Fibroblast of lung (primary cell): ENCODE data around the gene PRR22. TPM values are rescaled to one million over a fixed set of nuclear protein-coding genes. Genes with fewer than 3 reads are reported as not detected.

ENCODE experiments used
- DNase-seq, 2 donors: peaks; one replicate each; pipeline versions ENCODE4 v3.0.0 to v3.0.0-alpha.2; 2010; ENCODE audit warnings: low read depth in 2 of 2
- H2AFZ ChIP-seq: 2 replicates; pipeline ENCODE4 v1.5.1; 2012; ENCODE audit warnings: low read length, control low read depth, inconsistent platforms
- H3K27ac ChIP-seq: 2 replicates; pipeline ENCODE4 v1.5.1; 2011; ENCODE audit warnings: low read length, control low read depth; ENCODE audit not compliant: insufficient read depth
- H3K27me3 ChIP-seq: 2 replicates; pipeline ENCODE4 v1.5.1; 2011; ENCODE audit warnings: mild to moderate bottlenecking, low read length; ENCODE audit not compliant: control insufficient read depth, insufficient read depth
- H3K36me3 ChIP-seq: 2 replicates; pipeline ENCODE4 v1.5.1; 2011; ENCODE audit warnings: low read length; ENCODE audit not compliant: control insufficient read depth, insufficient read depth
- H3K4me1 ChIP-seq: 2 replicates; pipeline ENCODE4 v1.5.1; 2011; ENCODE audit warnings: low read length; ENCODE audit not compliant: control insufficient read depth, insufficient read depth; ENCODE audit errors: extremely low read depth
- H3K4me2 ChIP-seq: 2 replicates; pipeline ENCODE4 v1.5.1; 2011; ENCODE audit warnings: low read length, control low read depth; ENCODE audit not compliant: insufficient read depth; ENCODE audit errors: extremely low read depth
- H3K4me3 ChIP-seq, 4 experiments: fragments of 200-600 bp in 1 of 4; sonication (generic) in 1 of 4; replicated peaks in 1 of 4; 2 replicates each; pipeline ENCODE4 v1.5.1; 2011 to 2016; ENCODE audit warnings: low read length in 4 of 4, low read depth in 3 of 4, mild to moderate bottlenecking in 3 of 4, control low read depth in 2 of 4, inconsistent platforms in 1 of 4, mixed read lengths in 1 of 4; ENCODE audit not compliant: insufficient read depth in 1 of 4; ENCODE audit errors: control extremely low read depth in 1 of 4
- H3K79me2 ChIP-seq: 2 replicates; pipeline ENCODE4 v1.5.1; 2012; ENCODE audit warnings: mild to moderate bottlenecking, low read length, inconsistent platforms; ENCODE audit not compliant: control insufficient read depth, insufficient read depth
- H3K9ac ChIP-seq: 2 replicates; pipeline ENCODE4 v1.5.1; 2011; ENCODE audit warnings: mild to moderate bottlenecking, low read length, control low read depth; ENCODE audit not compliant: insufficient read depth
- H3K9me3 ChIP-seq: 2 replicates; pipeline ENCODE4 v1.5.1; 2012; ENCODE audit warnings: low read depth, low read length; ENCODE audit not compliant: control insufficient read depth, insufficient read depth
- H4K20me1 ChIP-seq: 2 replicates; pipeline ENCODE4 v1.5.1; 2011; ENCODE audit warnings: low read length; ENCODE audit not compliant: control insufficient read depth, insufficient read depth; ENCODE audit errors: extremely low read depth
- CTCF ChIP-seq, 2 donors: IDR thresholded peaks in 1 of 2; conservative IDR thresholded peaks in 1 of 2; 1 replicate in 1 of 2; 2 replicates in 1 of 2; pipeline ENCODE4 v1.5.1; 2011 to 2012; ENCODE audit warnings: low read length in 2 of 2, control low read depth in 1 of 2, inconsistent platforms in 1 of 2, low read depth in 1 of 2, mild to moderate bottlenecking in 1 of 2
- EZH2 ChIP-seq: IDR thresholded peaks from 2 replicates; pipeline ENCODE4 v1.5.1; 2012; ENCODE audit warnings: low read length, control low read depth, mild to moderate bottlenecking; ENCODE audit errors: missing control alignments
- polyA plus RNA-seq, 2 donors: library from polyadenylated mRNA; depleted of rRNA in 1 of 2; stranded (reverse) in 1 of 2; unstranded in 1 of 2; fragments of >200 nt; gene quantifications; 2 replicates each; pipeline ENCODE4 v1.2.1, GENCODE V29; 2011 to 2012; ENCODE audit warnings: missing spikeins in 1 of 2
- total RNA-seq: library from RNA; depleted of rRNA; stranded (reverse); fragments of >200 nt; gene quantifications from 2 replicates; pipeline ENCODE4 v1.2.1, GENCODE V29; 2014

Gene PRR22
- total and polyA plus RNA-seq, 2 donors (not counting 1 experiment from before 2014, with no cell fraction given): 0.15 to 0.17 TPM

GRCh38 chr19:5831159-5831558 is 46.6 kb upstream of the PRR22 start:
- no peak overlapping the region for H3K9ac ChIP-seq
- H3K9me3 ChIP-seq: no peaks in the 10 kb centered on the region
- H2AFZ ChIP-seq: no peak overlapping the region
- H4K20me1 ChIP-seq: no peaks in the 10 kb centered on the region
- no peak overlapping the region for H3K27ac ChIP-seq
- no peaks in the 10 kb centered on the region for H3K36me3 ChIP-seq
- TF ChIP-seq CTCF (conservative IDR thresholded peaks at IDR 0.05 in 1 of 2, IDR thresholded peaks at IDR 0.05 in 1 of 2; ENCODE audit: low read depth in 1 of 2, low read length in 2 of 2) (no peak), EZH2 (no peak)
- peaks cover 19% of the 10 kb centered on the region for H3K27me3 ChIP-seq
- no peak overlapping the region for H3K4me2 ChIP-seq
- DNase-seq: no peak
- H3K4me3 ChIP-seq: no peak overlapping the region
- H3K79me2 ChIP-seq: no peaks in the 10 kb centered on the region
- H3K4me1 ChIP-seq: no peaks in the 10 kb centered on the region

GRCh38 chr19:5829567-5830310 is 45.2 kb upstream of the PRR22 start:
- no peaks in the 10 kb centered on the region for H3K4me1 ChIP-seq
- H3K79me2 ChIP-seq: no peaks in the 10 kb centered on the region
- H3K27ac ChIP-seq: no peak overlapping the region
- no peak for DNase-seq
- no peak overlapping the region for H3K9ac ChIP-seq
- peaks cover 19% of the 10 kb centered on the region for H3K27me3 ChIP-seq
- no peaks in the 10 kb centered on the region for H3K36me3 ChIP-seq
- TF ChIP-seq CTCF (conservative IDR thresholded peaks at IDR 0.05 in 1 of 2, IDR thresholded peaks at IDR 0.05 in 1 of 2; ENCODE audit: low read depth in 1 of 2, low read length in 2 of 2) (no peak), EZH2 (peak; percentile 24)
- H2AFZ ChIP-seq: no peak overlapping the region
- no peak overlapping the region for H3K4me2 ChIP-seq
- H4K20me1 ChIP-seq: no peaks in the 10 kb centered on the region
- no peaks in the 10 kb centered on the region for H3K9me3 ChIP-seq
- H3K4me3 ChIP-seq: no peak overlapping the region

- H3K4me2 ChIP-seq: peak overlapping the region; percentile 51
- no peaks in the 10 kb centered on the region for H3K9me3 ChIP-seq
- peak overlapping the region; percentile 11 to 77 (median 41) for H3K4me3 ChIP-seq
- H3K9ac ChIP-seq: peak overlapping the region; percentile 30
- TF ChIP-seq EZH2 (peak; percentile 93), CTCF (conservative IDR thresholded peaks at IDR 0.05 in 1 of 2, IDR thresholded peaks at IDR 0.05 in 1 of 2; ENCODE audit: low read depth in 1 of 2, low read length in 2 of 2) (no peak)
- no peak overlapping the region for H3K27ac ChIP-seq
- H3K4me1 ChIP-seq: no peaks in the 10 kb centered on the region
- peak overlapping the region; percentile 4 for H2AFZ ChIP-seq
- DNase-seq: peak in 1 of 2 donors; percentile 5
- H3K36me3 ChIP-seq: no peaks in the 10 kb centered on the region
- H3K27me3 ChIP-seq: peaks cover 19% of the 10 kb centered on the region
- H4K20me1 ChIP-seq: no peaks in the 10 kb centered on the region
- no peaks in the 10 kb centered on the region for H3K79me2 ChIP-seq
Observed at GRCh38 chr19:5828661-5829566, 44.4 kb upstream of the PRR22 start.
